SK-N-SH treated with all-trans-retinoic acid at 6 μM for 48 hours (cell line): ENCODE results near the gene COL28A1.

Experiments used
- CREB5 ChIP-seq: fragments of 250-450 bp; sonication (Bioruptor Pico); IDR thresholded peaks from 2 replicates; pipeline ENCODE4 v1.5.1; 2020; ENCODE audit warnings: low read depth, mild to moderate bottlenecking, moderate library complexity
- PATZ1 ChIP-seq: fragments of 250-450 bp; sonication (Bioruptor Pico); IDR thresholded peaks from 2 replicates; pipeline ENCODE4 v1.8.0; 2020; ENCODE audit warnings: mild to moderate bottlenecking, moderate library complexity, borderline replicate concordance
- TCF4 ChIP-seq: fragments of 250-450 bp; sonication (Bioruptor Pico); IDR thresholded peaks from 2 replicates; pipeline ENCODE4 v1.8.0; 2021; ENCODE audit warnings: mild to moderate bottlenecking, moderate library complexity, borderline replicate concordance
- ZFP30 ChIP-seq: fragments of 450-650 bp; formaldehyde crosslinking; IDR thresholded peaks from 2 replicates; pipeline ENCODE4 v1.5.0; 2022; ENCODE audit warnings: mild to moderate bottlenecking, moderate library complexity
- ZNF565 ChIP-seq: fragments of 450-650 bp; formaldehyde crosslinking; conservative IDR thresholded peaks from 2 replicates; pipeline ENCODE4 v1.5.0; 2020; ENCODE audit warnings: low read depth, mild to moderate bottlenecking, moderate library complexity

GRCh38 chr7:7539711-7540110 is 4.0 kb upstream of the COL28A1 start:
- TF ChIP-seq PATZ1 (CRISPR knock-in tag) (no peak), ZFP30 (CRISPR knock-in tag) (no peak), CREB5 (CRISPR knock-in tag) (no peak), TCF4 (CRISPR knock-in tag) (no peak), ZNF565 (no peak)
